Nephron (organoid): ENCODE results near the gene NARF.

Source experiments
- H3K27ac Mint-ChIP-seq, 3 experiments: 2 replicates each; pipeline ENCODE4 v1.8.0; 2020; ENCODE audit warnings: mixed read lengths in 3 of 3, mild to moderate bottlenecking in 2 of 3, moderate library complexity in 1 of 3
- H3K27me3 Mint-ChIP-seq: 2 replicates; pipeline ENCODE4 v1.8.0; 2021; ENCODE audit warnings: low read depth, mild to moderate bottlenecking, moderate library complexity, mixed read lengths
- H3K36me3 Mint-ChIP-seq: 2 replicates; pipeline ENCODE4 v1.8.0; 2020; ENCODE audit warnings: low read depth, mixed read lengths
- H3K4me1 Mint-ChIP-seq: 2 replicates; pipeline ENCODE4 v1.8.0; 2020; ENCODE audit warnings: mixed read lengths
- H3K4me3 Mint-ChIP-seq, 3 experiments: 2 replicates each; pipeline ENCODE4 v1.8.0; 2020; ENCODE audit warnings: mild to moderate bottlenecking in 3 of 3, mixed read lengths in 3 of 3, moderate library complexity in 2 of 3
- H3K9me3 Mint-ChIP-seq: 2 replicates; pipeline ENCODE4 v1.8.0; 2020; ENCODE audit warnings: mixed read lengths
- TF ChIP-seq, protein P1 (sequence below), 3 experiments: fragments of 200-600 bp; sonication (generic); IDR thresholded peaks; one replicate each; pipeline ENCODE4 v1.5.0; 2021; ENCODE audit warnings: antibody characterized with exemption in 3 of 3; ENCODE audit not compliant: unreplicated experiment in 3 of 3

NARF gene

DNA sequence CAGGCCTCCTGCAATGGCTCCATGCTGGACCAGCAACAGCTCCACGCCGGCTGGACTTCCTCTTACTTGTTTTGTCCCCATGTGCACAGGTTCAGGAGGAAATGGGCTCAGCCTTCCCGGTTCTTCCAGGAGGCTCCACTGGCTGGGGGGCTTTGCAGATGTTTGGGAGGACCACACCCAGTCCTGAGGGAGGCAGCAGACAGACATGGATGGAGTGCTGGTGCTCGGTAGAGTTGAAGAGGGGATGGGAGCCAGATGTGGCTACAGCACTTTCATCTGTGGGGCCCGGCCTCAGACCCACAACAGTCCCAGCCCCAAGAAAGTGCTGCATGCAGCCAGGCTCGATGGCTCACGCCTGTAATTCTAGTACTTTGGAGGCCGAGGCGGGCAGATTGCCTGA is 21.8 kb downstream of the NARF start:
- no peaks in the 10 kb centered on the region for H3K9me3 Mint-ChIP-seq
- H3K27ac Mint-ChIP-seq, result no peak overlapping the region
- no peaks in the 10 kb centered on the region for H3K27me3 Mint-ChIP-seq
- peaks cover 53% of the 10 kb centered on the region for H3K36me3 Mint-ChIP-seq
- no peaks in the 10 kb centered on the region for H3K4me1 Mint-ChIP-seq
- H3K4me3 Mint-ChIP-seq, result no peak overlapping the region
- TF ChIP-seq, protein P1, sequence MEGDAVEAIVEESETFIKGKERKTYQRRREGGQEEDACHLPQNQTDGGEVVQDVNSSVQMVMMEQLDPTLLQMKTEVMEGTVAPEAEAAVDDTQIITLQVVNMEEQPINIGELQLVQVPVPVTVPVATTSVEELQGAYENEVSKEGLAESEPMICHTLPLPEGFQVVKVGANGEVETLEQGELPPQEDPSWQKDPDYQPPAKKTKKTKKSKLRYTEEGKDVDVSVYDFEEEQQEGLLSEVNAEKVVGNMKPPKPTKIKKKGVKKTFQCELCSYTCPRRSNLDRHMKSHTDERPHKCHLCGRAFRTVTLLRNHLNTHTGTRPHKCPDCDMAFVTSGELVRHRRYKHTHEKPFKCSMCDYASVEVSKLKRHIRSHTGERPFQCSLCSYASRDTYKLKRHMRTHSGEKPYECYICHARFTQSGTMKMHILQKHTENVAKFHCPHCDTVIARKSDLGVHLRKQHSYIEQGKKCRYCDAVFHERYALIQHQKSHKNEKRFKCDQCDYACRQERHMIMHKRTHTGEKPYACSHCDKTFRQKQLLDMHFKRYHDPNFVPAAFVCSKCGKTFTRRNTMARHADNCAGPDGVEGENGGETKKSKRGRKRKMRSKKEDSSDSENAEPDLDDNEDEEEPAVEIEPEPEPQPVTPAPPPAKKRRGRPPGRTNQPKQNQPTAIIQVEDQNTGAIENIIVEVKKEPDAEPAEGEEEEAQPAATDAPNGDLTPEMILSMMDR (IDR thresholded peaks at IDR 0.05; ENCODE audit: unreplicated experiment in 3 of 3), result no peak

GRCh38 chr17:82483204-82483660 is 24.7 kb downstream of the NARF start:
- Mint-ChIP-seq H3K4me3 (no peak overlapping the region), H3K9me3 (no peaks in the 10 kb centered on the region), H3K27me3 (no peaks in the 10 kb centered on the region), H3K4me1 (no peaks in the 10 kb centered on the region), H3K27ac (no peak overlapping the region), H3K36me3 (peaks cover 62% of the 10 kb centered on the region)
- TF ChIP-seq, protein P1 (IDR thresholded peaks at IDR 0.05; ENCODE audit: unreplicated experiment in 3 of 3), result no peak

GRCh38 chr17:82483836-82484235 is 25.3 kb downstream of the NARF start:
- Mint-ChIP-seq H3K4me3 (no peak overlapping the region), H3K36me3 (peaks cover 65% of the 10 kb centered on the region), H3K27ac (no peak overlapping the region), H3K4me1 (no peaks in the 10 kb centered on the region), H3K27me3 (no peaks in the 10 kb centered on the region), H3K9me3 (no peaks in the 10 kb centered on the region)
- TF ChIP-seq, protein P1 (IDR thresholded peaks at IDR 0.05; ENCODE audit: unreplicated experiment in 3 of 3), result no peak

- Mint-ChIP-seq H3K27me3 (no peaks in the 10 kb centered on the region), H3K27ac (peak overlapping the region in 1 of 3 experiments; percentile 25), H3K4me1 (peaks cover 5% of the 10 kb centered on the region), H3K36me3 (peaks cover 56% of the 10 kb centered on the region), H3K4me3 (no peak overlapping the region), H3K9me3 (no peaks in the 10 kb centered on the region)
- TF ChIP-seq, protein P1 (IDR thresholded peaks at IDR 0.05; ENCODE audit: unreplicated experiment in 3 of 3), result no peak
Measured at GRCh38 chr17:82486231-82487094, 27.9 kb downstream of the NARF start.

- Mint-ChIP-seq H3K4me1 (peaks cover 5% of the 10 kb centered on the region), H3K36me3 (peaks cover 46% of the 10 kb centered on the region), H3K27ac (no peak overlapping the region)
Measured at GRCh38 chr17:82487910-82488309, 29.4 kb downstream of the NARF start.

More at GRCh38 chr17:82487910-82488309, 29.4 kb downstream of the NARF start:
- TF ChIP-seq, protein P1 (IDR thresholded peaks at IDR 0.05; ENCODE audit: unreplicated experiment in 3 of 3), result no peak
- Mint-ChIP-seq H3K9me3 (no peaks in the 10 kb centered on the region), H3K4me3 (no peak overlapping the region), H3K27me3 (peaks cover 4% of the 10 kb centered on the region)
